ENCODE measurements around the gene DNA2. TPM values are rescaled to one million over a fixed set of nuclear protein-coding genes. Genes with fewer than 3 reads are reported as not detected.

DNA2 gene
- total and polyA plus RNA-seq, 2 of the 4 experiments (the other 2 are of a cell fraction): 3.9 to 5.6 TPM

GRCh38 chr10:68517188-68517587 is 45.4 kb upstream of the DNA2 start:
- Histone ChIP-seq H3K4ac (ENCODE audit: low read depth, low read length) (no peak overlapping the region), H2BK20ac (ENCODE audit: low read depth, low read length) (no peak overlapping the region), H2BK5ac (ENCODE audit: low read depth, low read length, poor library complexity, severe bottlenecking) (no peak overlapping the region), H3K56ac (ENCODE audit: extremely low read depth, insufficient read depth, low read length) (no peak overlapping the region), H3K9me1 (ENCODE audit: insufficient read depth, low read length) (no peaks in the 10 kb centered on the region), H3K27me3 (ENCODE audit: control insufficient read depth, insufficient read depth, low read length) (no peaks in the 10 kb centered on the region), H2BK15ac (ENCODE audit: low read depth, low read length) (no peak overlapping the region), H3K9me3 (ENCODE audit: control insufficient read depth, insufficient read depth, low read length) (no peaks in the 10 kb centered on the region), H4K5ac (ENCODE audit: low read depth, low read length) (no peak overlapping the region), H3K4me1 (ENCODE audit: control insufficient read depth, insufficient read depth, low read length) (peaks cover 2% of the 10 kb centered on the region), H2AK9ac (replicated peaks; ENCODE audit: low read depth, low read length, poor library complexity) (no peak overlapping the region), H3K4me3 (ENCODE audit: insufficient read depth, low read depth, low read length) (no peak overlapping the region), H3K23ac (ENCODE audit: low read depth, low read length) (no peak overlapping the region), H3K4me2 (ENCODE audit: low read depth, low read length) (no peak overlapping the region), H3K9ac (ENCODE audit: low read depth, low read length) (no peak overlapping the region), H4K91ac (ENCODE audit: insufficient read depth, low read depth, low read length) (no peak overlapping the region), H3K27ac (ENCODE audit: insufficient read depth, low read length) (peak overlapping the region; percentile 3; the same call in 1 of the 2 replicates), H3K79me1 (ENCODE audit: low read depth in 1 of 2, low read length in 2 of 2) (peaks cover 0 to 34% of the 10 kb centered on the region in 2 experiments; a peak in 1 of 4 replicates), H4K20me1 (ENCODE audit: insufficient read depth, low read length) (no peaks in the 10 kb centered on the region), H2BK120ac (ENCODE audit: low read depth, low read length) (no peak overlapping the region), H3K36me3 (ENCODE audit: control insufficient read depth, insufficient read depth, low read length) (peaks cover 4% of the 10 kb centered on the region), H2AK5ac (ENCODE audit: low read depth, low read length) (no peak overlapping the region), H3K18ac (ENCODE audit: low read depth, low read length) (no peak overlapping the region), H4K8ac (ENCODE audit: low read depth in 2 of 2, low read length in 2 of 2) (no peak overlapping the region), H3K14ac (replicated peaks; ENCODE audit: low read depth, low read length) (no peak overlapping the region), H2AFZ (replicated peaks; ENCODE audit: low read length, poor library complexity) (no peak overlapping the region)
- CTCF ChIA-PET: no interaction called here
- POLR2A ChIA-PET (ENCODE audit: unreplicated experiment): no interaction called here
- dilution Hi-C loops (cut with HindIII; ENCODE audit: low sequenced_read_pairs, unreplicated experiment): no loop called here
- BruUV-seq (replicated peaks): no TSS peak
- TF ChIP-seq MAZ (IDR thresholded peaks at IDR 0.05; ENCODE audit: borderline replicate concordance, low read depth, low read length) (no peak), USF2 (IDR thresholded peaks at IDR 0.05; ENCODE audit: low read depth, low read length) (no peak), SMC3 (IDR thresholded peaks at IDR 0.05; ENCODE audit: low read depth, low read length) (no peak), ELK1 (IDR thresholded peaks at IDR 0.05; ENCODE audit: borderline replicate concordance, low read depth, low read length) (no peak), RCOR1 (IDR thresholded peaks at IDR 0.05; ENCODE audit: insufficient replicate concordance, low read length) (no peak), RFX5 (IDR thresholded peaks at IDR 0.05; ENCODE audit: low read depth, low read length) (no peak), FOS (IDR thresholded peaks at IDR 0.05; ENCODE audit: low read depth, low read length) (no peak), BHLHE40 (IDR thresholded peaks at IDR 0.05; ENCODE audit: low read depth, low read length) (no peak), CEBPB (IDR thresholded peaks at IDR 0.05; ENCODE audit: low read depth, low read length) (no peak), RAD21 (IDR thresholded peaks at IDR 0.05; ENCODE audit: low read length) (no peak), MAFK (IDR thresholded peaks at IDR 0.05; ENCODE audit: low read depth, low read length) (no peak), CTCF (conservative IDR thresholded peaks at IDR 0.05; ENCODE audit: low read depth, low read length) (no peak), NFE2L2 (IDR thresholded peaks at IDR 0.05; ENCODE audit: low read depth, low read length) (no peak), POLR2A (IDR thresholded peaks at IDR 0.05; ENCODE audit: low read depth, low read length) (no peak), MXI1 (IDR thresholded peaks at IDR 0.05; ENCODE audit: borderline replicate concordance, low read depth, low read length) (no peak), CHD1 (IDR thresholded peaks at IDR 0.05; ENCODE audit: low read depth, low read length) (no peak)
- 60% methylated on average over 1 of the region's 5 CpGs; no CpG with 5 or more reads in 1 of the 2 experiments for WGBS, 2 experiments (ENCODE audit: extremely low coverage in 2 of 2, insufficient read length in 1 of 2)
- ATAC-seq (ENCODE audit: low read depth) (no peak), DNase-seq (peak; percentile 14)
- intact Hi-C loops (cut with micrococcal nuclease): no loop called here
- in situ Hi-C loops (cut with MboI; ENCODE audit: low sequenced_read_pairs): no loop called here

All from IMR-90 (cell line).